ENCODE measurements around the gene ETV6. TPM values are rescaled to one million over a fixed set of nuclear protein-coding genes. Genes with fewer than 3 reads are reported as not detected.

ETV6 gene
- total and polyA plus RNA-seq, 2 experiments from 2014 or later = 9.1 to 11.9 TPM

GRCh38 chr12:11615481-11615880 lies 34.0 kb upstream of the ETV6 start:
- Histone ChIP-seq H3K36me3 (no peaks in the 10 kb centered on the region), H3K27me3 (no peaks in the 10 kb centered on the region), H3K4me1 (ENCODE audit: low read depth) (no peaks in the 10 kb centered on the region), H3K4me3 (no peak overlapping the region), H3K27ac (no peak overlapping the region), H3K9me3 (ENCODE audit: low read depth) (no peaks in the 10 kb centered on the region)
- TF ChIP-seq CTCF (IDR thresholded peaks at IDR 0.05; ENCODE audit: low read depth, low read length) = no peak
- DNase-seq (ENCODE audit: low read depth in 1 of 2, low spot score in 1 of 2) = no peak

GRCh38 chr12:11618046-11618445 lies 31.4 kb upstream of the ETV6 start:
- Histone ChIP-seq H3K36me3 (no peaks in the 10 kb centered on the region), H3K9me3 (ENCODE audit: low read depth) (no peaks in the 10 kb centered on the region), H3K27me3 (no peaks in the 10 kb centered on the region), H3K27ac (no peak overlapping the region), H3K4me1 (ENCODE audit: low read depth) (peaks cover 7% of the 10 kb centered on the region), H3K4me3 (no peak overlapping the region)
- no peak for TF ChIP-seq CTCF (IDR thresholded peaks at IDR 0.05; ENCODE audit: low read depth, low read length)
- DNase-seq (ENCODE audit: low read depth in 1 of 2, low spot score in 1 of 2) = no peak

GRCh38 chr12:11621797-11622423 lies 27.6 kb upstream of the ETV6 start:
- Histone ChIP-seq H3K4me3 (no peak overlapping the region), H3K9me3 (ENCODE audit: low read depth) (no peaks in the 10 kb centered on the region), H3K36me3 (no peaks in the 10 kb centered on the region), H3K4me1 (ENCODE audit: low read depth) (peaks cover 12% of the 10 kb centered on the region), H3K27ac (no peak overlapping the region), H3K27me3 (no peaks in the 10 kb centered on the region)
- DNase-seq (ENCODE audit: low read depth in 1 of 2, low spot score in 1 of 2) = peak in 1 of 2 donors; percentile 27
- TF ChIP-seq CTCF (IDR thresholded peaks at IDR 0.05; ENCODE audit: low read depth, low read length) = no peak

DNA sequence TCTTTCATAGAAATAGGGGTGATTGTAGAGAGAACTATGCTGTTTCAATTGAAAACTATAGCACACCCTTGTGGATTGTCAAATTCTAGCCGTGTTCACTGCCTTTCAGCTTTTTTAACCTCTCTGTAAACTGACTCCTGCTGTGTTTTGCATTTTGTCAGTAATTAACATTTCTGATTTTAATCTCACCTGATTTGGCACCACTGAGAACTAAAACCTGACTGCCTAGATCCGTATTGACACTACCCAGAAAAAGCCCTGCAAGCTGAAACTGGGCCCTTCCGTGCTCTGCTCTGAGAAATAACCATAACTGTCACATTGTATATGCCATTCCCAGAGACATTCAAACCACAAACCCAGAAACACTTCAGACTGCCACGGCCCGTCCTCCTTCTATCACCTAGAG lies 26.6 kb upstream of the ETV6 start:
- no peaks in the 10 kb centered on the region for H3K27me3 ChIP-seq
- peak overlapping the region; percentile 16 for H3K27ac ChIP-seq

DNA sequence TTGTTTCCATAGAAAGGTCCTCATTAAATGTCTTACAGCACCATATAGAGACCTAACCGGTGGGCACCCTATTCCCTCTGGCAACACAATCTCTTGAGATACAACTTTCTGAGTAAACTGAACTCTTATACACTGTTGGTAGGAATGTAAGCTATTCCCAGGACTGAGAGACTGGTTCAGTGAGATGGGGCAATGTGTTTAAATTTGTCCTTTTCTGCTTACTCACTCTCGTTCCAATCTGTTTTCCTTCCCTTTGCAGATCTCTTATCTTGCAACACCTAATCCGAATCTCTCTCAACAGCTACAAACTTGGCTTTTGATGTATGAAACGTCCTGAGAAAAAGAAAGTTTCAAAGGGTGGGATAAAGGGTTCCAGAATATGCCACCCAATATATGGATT lies 26.1 kb upstream of the ETV6 start:
- Histone ChIP-seq H3K27me3 (no peaks in the 10 kb centered on the region), H3K27ac (peak overlapping the region; percentile 16), H3K4me3 (no peak overlapping the region), H3K36me3 (no peaks in the 10 kb centered on the region), H3K4me1 (ENCODE audit: low read depth) (peaks cover 12% of the 10 kb centered on the region), H3K9me3 (ENCODE audit: low read depth) (no peaks in the 10 kb centered on the region)
- DNase-seq (ENCODE audit: low read depth in 1 of 2, low spot score in 1 of 2) = peak in 1 of 2 donors; percentile 12
- TF ChIP-seq CTCF (IDR thresholded peaks at IDR 0.05; ENCODE audit: low read depth, low read length) = no peak

More for the DNA sequence above, 26.6 kb upstream of the ETV6 start:
- no peaks in the 10 kb centered on the region for H3K9me3 ChIP-seq (ENCODE audit: low read depth)
- H3K36me3 ChIP-seq = no peaks in the 10 kb centered on the region
- TF ChIP-seq CTCF (IDR thresholded peaks at IDR 0.05; ENCODE audit: low read depth, low read length) = peak; percentile 20
- DNase-seq (ENCODE audit: low read depth in 1 of 2, low spot score in 1 of 2) = peak; percentile 7 to 8
- peaks cover 12% of the 10 kb centered on the region for H3K4me1 ChIP-seq (ENCODE audit: low read depth)
- H3K4me3 ChIP-seq = no peak overlapping the region

Data from cardiac muscle cell (in vitro differentiated cells and primary cell).